GM19239 (cell line): Measurements from ENCODE around the gene GSDME.

Experiments
- DNase-seq: peaks from one replicate; pipeline ENCODE4 v3.0.0; 2011; ENCODE audit warnings: low spot score; ENCODE audit not compliant: insufficient read length
- FAIRE-seq: peaks from 2 replicates; lab custom pipeline; 2011; peaks lifted over from hg19 to GRCh38; lab: Jason Lieb, UNC

Gene GSDME

GRCh38 chr7:24777806-24778205 is 20.5 kb upstream of the GSDME start:
- DNase-seq (no peak), FAIRE-seq (no peak)

GRCh38 chr7:24773646-24774045 is 16.4 kb upstream of the GSDME start:
- FAIRE-seq (peak; percentile 45), DNase-seq (no peak)

GRCh38 chr7:24769851-24770250 is 12.6 kb upstream of the GSDME start:
- no peak for DNase-seq
- no peak for FAIRE-seq

GRCh38 chr7:24769014-24769830 is 12.0 kb upstream of the GSDME start:
- no peak for DNase-seq
- FAIRE-seq, result no peak

- FAIRE-seq (no peak), DNase-seq (no peak)
Observed at GRCh38 chr7:24767878-24768569, 10.8 kb upstream of the GSDME start.

- DNase-seq, result no peak
- no peak for FAIRE-seq
Observed at GRCh38 chr7:24764972-24765744, 7.9 kb upstream of the GSDME start.

GRCh38 chr7:24764011-24764410 is 6.7 kb upstream of the GSDME start:
- DNase-seq (no peak), FAIRE-seq (no peak)

GRCh38 chr7:24763303-24763901 is 6.1 kb upstream of the GSDME start:
- DNase-seq (no peak), FAIRE-seq (peak; percentile 81)

GRCh38 chr7:24762771-24763170 is 5.5 kb upstream of the GSDME start:
- FAIRE-seq, result no peak
- DNase-seq, result no peak

GRCh38 chr7:24760968-24761367 is 3.7 kb upstream of the GSDME start:
- no peak for DNase-seq
- no peak for FAIRE-seq

GRCh38 chr7:24756545-24757352 is 515 bp downstream of the GSDME start:
- FAIRE-seq (no peak), DNase-seq (peak; percentile 38)

GRCh38 chr7:24755541-24756407 is 1.5 kb downstream of the GSDME start:
- DNase-seq (peak; percentile 57), FAIRE-seq (peak; percentile 93)

GRCh38 chr7:24754906-24755506 is 2.3 kb downstream of the GSDME start:
- peak; percentile 70 for FAIRE-seq
- no peak for DNase-seq

GRCh38 chr7:24752073-24752800 is 5.0 kb downstream of the GSDME start:
- DNase-seq (no peak), FAIRE-seq (no peak)

- FAIRE-seq, result no peak
- DNase-seq, result no peak
Observed at GRCh38 chr7:24751484-24751883, 5.8 kb downstream of the GSDME start.

GRCh38 chr7:24750441-24751055 is 6.7 kb downstream of the GSDME start:
- no peak for DNase-seq
- no peak for FAIRE-seq

- FAIRE-seq (no peak), DNase-seq (no peak)
Observed at GRCh38 chr7:24748521-24748920, 8.7 kb downstream of the GSDME start.
